Measurements from ENCODE around the gene TICAM2. TPM values are rescaled to one million over a fixed set of nuclear protein-coding genes. Genes with fewer than 3 reads are reported as not detected.

Gene TICAM2
- total and polyA plus RNA-seq, 8 donors, result 1.4 to 9.9 (median 2.4) TPM; not detected in 3

DNA sequence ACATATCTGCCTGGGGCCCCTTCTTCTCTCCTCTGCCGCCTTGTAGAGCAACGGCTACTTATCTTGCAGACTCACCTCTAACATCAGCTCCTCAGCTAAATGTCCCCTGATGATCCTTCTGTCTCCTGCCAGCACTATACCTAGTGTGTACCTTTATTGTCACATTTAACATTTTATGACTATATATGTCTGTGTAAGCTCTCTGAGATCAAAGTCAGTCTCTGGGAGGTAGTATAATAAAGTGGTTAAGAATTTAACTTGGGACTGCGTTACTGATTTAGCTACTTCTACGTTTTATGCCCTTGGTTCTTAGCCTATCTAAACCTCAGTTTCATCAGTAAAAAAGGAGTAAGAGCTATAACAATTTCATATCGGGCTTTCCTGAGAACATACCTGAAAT is 21.4 kb upstream of the TICAM2 start:
- Histone ChIP-seq H3K9me3 (no peaks in the 10 kb centered on the region), H3K27ac (peak overlapping the region in 4 of 5 donors; percentile 91 to 98 (median 97)), H3K27me3 (no peaks in the 10 kb centered on the region), H3K4me1 (peaks cover 27 to 54% (median 42%) of the 10 kb centered on the region in 4 donors), H3K36me3 (peaks cover 8 to 23% (median 18%) of the 10 kb centered on the region in 4 donors), H3K4me3 (peak overlapping the region; percentile 61 to 94 (median 84))
- no peak for TF ChIP-seq EP300 (IDR thresholded peaks at IDR 0.05)
- TF ChIP-seq POLR2AphosphoS5 (IDR thresholded peaks at IDR 0.05), result no peak
- no peak for TF ChIP-seq CTCF (IDR thresholded peaks at IDR 0.05)
- no peak for TF ChIP-seq POLR2A (IDR thresholded peaks at IDR 0.05)
- whole genome bisulfite sequencing, 5 donors, result 33 to 48% (median 40%) methylated on average over 5 of the region's 5 CpGs
- intact Hi-C loops (cut with DNase I; ENCODE audit: low total_unique reads), result no loop called here
- no peak for DNase-seq

DNA sequence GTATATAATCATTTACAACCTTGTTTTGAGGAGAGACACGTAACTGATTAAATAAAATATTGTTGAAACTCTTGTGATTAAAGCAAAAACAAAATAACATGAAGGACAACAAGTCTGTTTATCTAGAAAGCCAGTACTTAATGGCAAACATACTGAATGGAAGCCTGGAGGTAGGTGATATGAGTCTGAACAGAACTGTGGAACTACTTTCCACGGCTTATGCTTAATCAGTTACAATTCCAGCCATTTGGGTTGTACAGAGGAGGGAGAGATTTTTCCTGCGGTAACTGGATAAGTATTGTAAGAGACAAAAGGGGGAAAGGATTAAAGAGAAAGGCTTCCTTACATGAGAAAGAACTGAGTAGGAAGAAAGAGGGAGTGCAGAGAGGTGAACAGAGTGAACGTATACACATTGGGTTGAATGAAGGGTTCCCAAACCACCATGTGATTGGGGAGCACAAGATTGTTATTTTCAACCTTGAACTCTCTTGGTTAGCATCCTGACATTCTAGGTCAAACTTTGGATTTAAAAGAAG is 19.2 kb upstream of the TICAM2 start:
- peaks cover 13 to 42% (median 33%) of the 10 kb centered on the region in 4 donors for H3K36me3 ChIP-seq
- H3K27me3 ChIP-seq, result no peaks in the 10 kb centered on the region
- peak overlapping the region in 1 of 5 donors; percentile 23 for H3K27ac ChIP-seq
- no peak overlapping the region for H3K4me3 ChIP-seq
- no peak for DNase-seq
- H3K4me1 ChIP-seq, result peaks cover 27 to 60% (median 48%) of the 10 kb centered on the region in 4 donors
- TF ChIP-seq CTCF (IDR thresholded peaks at IDR 0.05) (no peak), POLR2A (IDR thresholded peaks at IDR 0.05) (no peak), POLR2AphosphoS5 (IDR thresholded peaks at IDR 0.05) (no peak), EP300 (IDR thresholded peaks at IDR 0.05) (no peak)
- WGBS, 5 donors, result 50 to 67% (median 61%) methylated on average over 4 of the region's 4 CpGs
- H3K9me3 ChIP-seq, result no peaks in the 10 kb centered on the region
- intact Hi-C loops (cut with DNase I; ENCODE audit: low total_unique reads), result no loop called here

DNA sequence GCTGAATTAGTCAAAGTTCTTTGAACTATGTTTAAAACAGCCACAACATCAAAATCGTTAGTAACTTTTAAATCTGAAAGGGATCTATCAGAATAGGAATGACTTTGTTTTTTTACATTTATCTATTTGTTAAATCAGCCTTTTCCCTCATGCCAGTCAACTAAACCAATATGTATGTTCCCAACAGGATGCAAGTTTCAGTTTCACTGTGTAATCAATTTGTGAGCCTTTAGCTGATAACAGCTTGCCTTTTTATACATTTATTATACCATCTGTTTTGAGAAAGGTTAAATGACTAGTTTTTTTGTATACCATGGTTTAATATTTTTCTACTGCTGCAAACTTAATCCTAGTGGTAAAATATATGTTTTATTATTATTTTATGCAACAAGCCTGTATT is 14.6 kb upstream of the TICAM2 start:
- Histone ChIP-seq H3K27me3 (no peaks in the 10 kb centered on the region), H3K27ac (peak overlapping the region in 2 of 5 donors; percentile 32 to 42), H3K4me3 (no peak overlapping the region), H3K4me1 (peaks cover 1 to 40% (median 19%) of the 10 kb centered on the region in 4 donors), H3K36me3 (peaks cover 20 to 84% (median 65%) of the 10 kb centered on the region in 4 donors), H3K9me3 (no peaks in the 10 kb centered on the region)
- no peak for DNase-seq
- intact Hi-C loops (cut with DNase I; ENCODE audit: low total_unique reads), result no loop called here
- TF ChIP-seq POLR2A (IDR thresholded peaks at IDR 0.05), result no peak
- peak in 1 of 3 donors; percentile 51 for TF ChIP-seq POLR2AphosphoS5 (IDR thresholded peaks at IDR 0.05)
- whole genome bisulfite sequencing, 5 donors, result 0 to 55% (median 21%) methylated on average over 1 of the region's 1 CpG

- Histone ChIP-seq H3K36me3 (peaks cover 20 to 87% (median 65%) of the 10 kb centered on the region in 4 donors), H3K27me3 (no peaks in the 10 kb centered on the region)
- intact Hi-C loops (cut with DNase I; ENCODE audit: low total_unique reads), result no loop called here
Observed at GRCh38 chr5:115616472-115616871, 14.2 kb upstream of the TICAM2 start.

More at GRCh38 chr5:115616472-115616871, 14.2 kb upstream of the TICAM2 start:
- TF ChIP-seq POLR2AphosphoS5 (IDR thresholded peaks at IDR 0.05), result no peak
- TF ChIP-seq CTCF (IDR thresholded peaks at IDR 0.05), result no peak
- no peak for TF ChIP-seq EP300 (IDR thresholded peaks at IDR 0.05)
- TF ChIP-seq POLR2A (IDR thresholded peaks at IDR 0.05), result no peak
- no peak for DNase-seq
- H3K4me3 ChIP-seq, result no peak overlapping the region
- H3K9me3 ChIP-seq, result no peaks in the 10 kb centered on the region
- H3K27ac ChIP-seq, result peak overlapping the region in 2 of 5 donors; percentile 32 to 42
- peaks cover 0 to 36% (median 16%) of the 10 kb centered on the region in 4 donors for H3K4me1 ChIP-seq

Measured in stomach (tissue), 9 donors.